Muscle layer of colon (tissue), 2 donors: ENCODE measurements around the gene INPP5A.

Source experiments
- H3K27ac ChIP-seq: one replicate; pipeline ENCODE4 v1.7.0; 2013; ENCODE audit warnings: low read depth, mild to moderate bottlenecking, low read length, moderate library complexity
- H3K27me3 ChIP-seq, 2 donors: one replicate each; pipeline ENCODE4 v1.7.0; 2013; ENCODE audit warnings: low read length in 2 of 2, mild to moderate bottlenecking in 2 of 2; ENCODE audit not compliant: insufficient read depth in 2 of 2, control insufficient read depth in 1 of 2
- H3K36me3 ChIP-seq: one replicate; pipeline ENCODE4 v1.7.0; 2013; ENCODE audit warnings: mild to moderate bottlenecking, low read length; ENCODE audit not compliant: insufficient read depth
- H3K4me1 ChIP-seq: one replicate; pipeline ENCODE4 v1.7.0; 2013; ENCODE audit warnings: mild to moderate bottlenecking, low read length; ENCODE audit not compliant: insufficient read depth
- H3K4me3 ChIP-seq, 2 donors: one replicate each; pipeline ENCODE4 v1.7.0; 2013; ENCODE audit warnings: low read length in 2 of 2, low read depth in 1 of 2, mild to moderate bottlenecking in 1 of 2, moderate library complexity in 1 of 2
- H3K9ac ChIP-seq: one replicate; pipeline ENCODE4 v1.7.0; 2013; ENCODE audit warnings: low read length
- H3K9me3 ChIP-seq: one replicate; pipeline ENCODE4 v1.7.0; 2013; ENCODE audit warnings: mild to moderate bottlenecking, low read length
- donor health status: abdominal sarcoma.
- donor health status: Adenocarcinoma of cecum.

The INPP5A gene

GRCh38 chr10:132642732-132643008 is 105.1 kb downstream of the INPP5A start:
- Histone ChIP-seq H3K9ac (no peak overlapping the region), H3K9me3 (no peaks in the 10 kb centered on the region), H3K4me3 (no peak overlapping the region), H3K4me1 (peaks cover 44% of the 10 kb centered on the region), H3K27ac (no peak overlapping the region), H3K36me3 (no peaks in the 10 kb centered on the region), H3K27me3 (no peaks in the 10 kb centered on the region)

- H3K9ac ChIP-seq = no peak overlapping the region
- H3K4me1 ChIP-seq = peaks cover 38% of the 10 kb centered on the region
- H3K36me3 ChIP-seq = peaks cover 5% of the 10 kb centered on the region
- H3K9me3 ChIP-seq = no peaks in the 10 kb centered on the region
- no peak overlapping the region for H3K27ac ChIP-seq
- H3K4me3 ChIP-seq = no peak overlapping the region
- no peaks in the 10 kb centered on the region for H3K27me3 ChIP-seq
These were observed 106.3 kb downstream of the INPP5A start for GRCh38 chr10:132643709-132644526.

- H3K9ac ChIP-seq = no peak overlapping the region
- H3K27ac ChIP-seq = no peak overlapping the region
- peaks cover 38% of the 10 kb centered on the region for H3K4me1 ChIP-seq
These were observed 107.1 kb downstream of the INPP5A start for GRCh38 chr10:132644527-132645246.

GRCh38 chr10:132645247-132645530 is 107.6 kb downstream of the INPP5A start:
- H3K9ac ChIP-seq = no peak overlapping the region
- no peaks in the 10 kb centered on the region for H3K9me3 ChIP-seq
- no peak overlapping the region for H3K4me3 ChIP-seq
- H3K27ac ChIP-seq = no peak overlapping the region
- peaks cover 36% of the 10 kb centered on the region for H3K4me1 ChIP-seq
- peaks cover 5% of the 10 kb centered on the region for H3K36me3 ChIP-seq
- H3K27me3 ChIP-seq = no peaks in the 10 kb centered on the region

More at GRCh38 chr10:132644527-132645246, 107.1 kb downstream of the INPP5A start:
- H3K9me3 ChIP-seq = no peaks in the 10 kb centered on the region
- H3K27me3 ChIP-seq = no peaks in the 10 kb centered on the region
- peaks cover 5% of the 10 kb centered on the region for H3K36me3 ChIP-seq
- no peak overlapping the region for H3K4me3 ChIP-seq

GRCh38 chr10:132645630-132646442 is 108.2 kb downstream of the INPP5A start:
- Histone ChIP-seq H3K9me3 (no peaks in the 10 kb centered on the region), H3K4me1 (peaks cover 30% of the 10 kb centered on the region), H3K27me3 (no peaks in the 10 kb centered on the region), H3K4me3 (no peak overlapping the region), H3K36me3 (peaks cover 5% of the 10 kb centered on the region), H3K27ac (no peak overlapping the region), H3K9ac (no peak overlapping the region)

GRCh38 chr10:132646443-132647097 is 109.0 kb downstream of the INPP5A start:
- Histone ChIP-seq H3K27me3 (no peaks in the 10 kb centered on the region), H3K27ac (no peak overlapping the region), H3K9me3 (no peaks in the 10 kb centered on the region), H3K9ac (no peak overlapping the region), H3K4me3 (no peak overlapping the region), H3K36me3 (peaks cover 5% of the 10 kb centered on the region), H3K4me1 (peaks cover 27% of the 10 kb centered on the region)

- H3K4me1 ChIP-seq = peaks cover 18% of the 10 kb centered on the region
These were observed 109.8 kb downstream of the INPP5A start for GRCh38 chr10:132647424-132647823.

GRCh38 chr10:132648072-132648850 is 110.7 kb downstream of the INPP5A start:
- H3K9ac ChIP-seq = no peak overlapping the region
- H3K27me3 ChIP-seq = no peaks in the 10 kb centered on the region
- H3K9me3 ChIP-seq = no peaks in the 10 kb centered on the region
- peaks cover 10% of the 10 kb centered on the region for H3K36me3 ChIP-seq
- H3K27ac ChIP-seq = no peak overlapping the region
- no peak overlapping the region for H3K4me3 ChIP-seq
- H3K4me1 ChIP-seq = peaks cover 14% of the 10 kb centered on the region

More at GRCh38 chr10:132647424-132647823, 109.8 kb downstream of the INPP5A start:
- peaks cover 5% of the 10 kb centered on the region for H3K36me3 ChIP-seq
- H3K4me3 ChIP-seq = no peak overlapping the region
- H3K27me3 ChIP-seq = no peaks in the 10 kb centered on the region
- H3K27ac ChIP-seq = no peak overlapping the region
- H3K9ac ChIP-seq = no peak overlapping the region
- H3K9me3 ChIP-seq = no peaks in the 10 kb centered on the region

GRCh38 chr10:132648851-132649528 is 111.4 kb downstream of the INPP5A start:
- Histone ChIP-seq H3K9ac (no peak overlapping the region), H3K36me3 (peaks cover 10% of the 10 kb centered on the region), H3K9me3 (no peaks in the 10 kb centered on the region), H3K4me3 (no peak overlapping the region), H3K27me3 (no peaks in the 10 kb centered on the region), H3K27ac (no peak overlapping the region), H3K4me1 (peaks cover 14% of the 10 kb centered on the region)

- no peak overlapping the region for H3K27ac ChIP-seq
- H3K4me1 ChIP-seq = peaks cover 11% of the 10 kb centered on the region
- H3K9me3 ChIP-seq = no peaks in the 10 kb centered on the region
- H3K9ac ChIP-seq = no peak overlapping the region
- no peaks in the 10 kb centered on the region for H3K27me3 ChIP-seq
- H3K36me3 ChIP-seq = peaks cover 10% of the 10 kb centered on the region
- no peak overlapping the region for H3K4me3 ChIP-seq
These were observed 112.2 kb downstream of the INPP5A start for GRCh38 chr10:132649651-132650360.
